ENCODE measurements around the gene YIPF2. TPM values are rescaled to one million over a fixed set of nuclear protein-coding genes. Genes with fewer than 3 reads are reported as not detected.

Gene YIPF2
- total RNA-seq, 4 donors from 2014 or later: 23.6 to 134 (median 58.4) TPM

GRCh38 chr19:10872546-10873107 is 55.8 kb downstream of the YIPF2 start:
- intact Hi-C loops (cut with DNase I; ENCODE audit: low total_unique reads) (loop anchor here (10.0 kb wide), 1 partner anchor 52 kb away; the partner anchor contains the start of genes TIMM29 and YIPF2), in situ Hi-C loops (cut with MboI; ENCODE audit: low pct_ligation_motif_present in 1 of 4, low pct_unique_long_range_greater_than_20kb in 1 of 4, low sequenced_read_pairs in 3 of 4) (loop anchor here in 2 of 4 donors (25.0 kb wide), 1 partner anchor 160 kb away; the partner anchor contains the start of genes DNM2 (in 2 of the 2) and QTRT1 (in 2 of the 2))
- peak overlapping the region; percentile 75 to 96 (median 89) for H3K4me3 ChIP-seq
- WGBS, 2 donors (ENCODE audit: low coverage in 1 of 2): 0 to 3% methylated on average over 2 to 16 of the region's 16 CpGs
- H3K27ac ChIP-seq: peak overlapping the region; percentile 88 to 97 (median 92)
- peaks cover 24 to 48% (median 33%) of the 10 kb centered on the region in 4 donors for H3K4me1 ChIP-seq
- H3K9me3 ChIP-seq: no peaks in the 10 kb centered on the region
- TF ChIP-seq EP300 (IDR thresholded peaks at IDR 0.05; ENCODE audit: low read depth) (no peak), CTCF (IDR thresholded peaks at IDR 0.05) (peak in 1 of 5 experiments; percentile 8)
- no peak for DNase-seq
- H3K27me3 ChIP-seq: no peaks in the 10 kb centered on the region
- no peaks in the 10 kb centered on the region for H3K36me3 ChIP-seq

Other genes starting within 250 kb of the YIPF2 start
- 100 to 1,000 TPM in 1 of 4 donors, 10 to 100 TPM in 3; 28.5 to 201 (median 39.9) TPM for gene QTRT1, start 227.2 kb downstream of the YIPF2 start, total RNA-seq
- 1,000 to 10,000 TPM in 1 of 4 donors, 100 to 1,000 TPM in 3; 469 to 1,152 (median 585) TPM for gene DNM2, start 210.6 kb downstream of the YIPF2 start, total RNA-seq
- gene TMED1, start 92.4 kb downstream of the YIPF2 start, total RNA-seq: 10 to 100 TPM in 3 of 4 donors, 1 to 10 TPM in 1; 2.8 to 40.4 (median 24.4) TPM
- gene C19orf38, start 80.2 kb downstream of the YIPF2 start, total RNA-seq: 1 to 10 TPM in 1 of 4 donors, under 1 TPM in 2, not detected in 1; 0.79 to 1.8 (median 0.96) TPM
- 10 to 100 TPM; 24.9 to 47.6 (median 35.6) TPM for gene CARM1, start 57.1 kb downstream of the YIPF2 start, total RNA-seq
- gene TIMM29, start 172 bp upstream of the YIPF2 start, total RNA-seq: 10 to 100 TPM; 40.0 to 45.3 (median 43.2) TPM
- gene SMARCA4, start 32.4 kb upstream of the YIPF2 start, total RNA-seq: 100 to 1,000 TPM in 3 of 4 donors, 10 to 100 TPM in 1; 81.9 to 460 (median 118) TPM
- gene LDLR, start 160.8 kb upstream of the YIPF2 start, total RNA-seq: 100 to 1,000 TPM in 2 of 4 donors, 10 to 100 TPM in 2; 26.4 to 275 (median 109) TPM
- 10 to 100 TPM in 1 of 4 donors, 1 to 10 TPM in 1, not detected in 2; 2.6 to 47.4 TPM for gene SPC24, start 227.1 kb upstream of the YIPF2 start, total RNA-seq

Measured in transverse colon (tissue), 4 donors.